Epithelial cell of proximal tubule (primary cell): ENCODE results near the gene IDH3B. TPM values are rescaled to one million over a fixed set of nuclear protein-coding genes. Genes with fewer than 3 reads are reported as not detected.
A peak's percentile ranks its signal among the peaks of the same experiment; 100 is the strongest.

ENCODE experiments used
- DNase-seq: peaks from one replicate; pipeline ENCODE4 v3.0.0-alpha.2; 2011; ENCODE audit warnings: low read depth
- H3K4me3 ChIP-seq: 2 replicates; pipeline ENCODE4 v1.5.1; 2011; ENCODE audit warnings: low read depth, mild to moderate bottlenecking, low read length
- CTCF ChIP-seq: conservative IDR thresholded peaks from 2 replicates; pipeline ENCODE4 v1.5.1; 2012; ENCODE audit warnings: low read depth, mild to moderate bottlenecking, low read length
- total RNA-seq: library from RNA; depleted of rRNA; stranded (reverse); fragments of >200 nt; gene quantifications from 2 replicates; pipeline ENCODE4 v1.2.3, GENCODE V29; 2015

IDH3B gene
- total RNA-seq, 1 donor from 2014 or later, result 99.3 TPM

GRCh38 chr20:2694008-2694471, 30.0 kb upstream of the IDH3B start:
- no peak for TF ChIP-seq CTCF
- no peak overlapping the region for H3K4me3 ChIP-seq
- no peak for DNase-seq

GRCh38 chr20:2693286-2694007, 29.4 kb upstream of the IDH3B start:
- H3K4me3 ChIP-seq, result no peak overlapping the region

GRCh38 chr20:2692886-2693285, 28.9 kb upstream of the IDH3B start:
- DNase-seq, result no peak
- no peak overlapping the region for H3K4me3 ChIP-seq
- TF ChIP-seq CTCF, result no peak

More at GRCh38 chr20:2693286-2694007, 29.4 kb upstream of the IDH3B start:
- TF ChIP-seq CTCF, result no peak
- DNase-seq, result no peak

GRCh38 chr20:2692036-2692885, 28.2 kb upstream of the IDH3B start, which contains the start of gene EBF4:
EBF4 (plus strand) TSS chr20:2692780; CDS start chr20:2693646, 866 bp downstream.
- DNase-seq, result no peak
- peak within 1 kb of the TSS; percentile 2 for H3K4me3 ChIP-seq
- no peak for TF ChIP-seq CTCF

GRCh38 chr20:2691663-2692035, 27.6 kb upstream of the IDH3B start:
- no peak overlapping the region for H3K4me3 ChIP-seq
- no peak for TF ChIP-seq CTCF
- no peak for DNase-seq

GRCh38 chr20:2691127-2691526, 27.1 kb upstream of the IDH3B start:
- no peak overlapping the region for H3K4me3 ChIP-seq
- no peak for DNase-seq
- TF ChIP-seq CTCF, result no peak
